Measurements from ENCODE around the gene SLC16A12.

GRCh38 chr10:89543841-89544240, 8.4 kb upstream of the SLC16A12 start:
- TF ChIP-seq CTCF (IDR thresholded peaks at IDR 0.05) (no peak), POLR2A (IDR thresholded peaks at IDR 0.05) (no peak)
